Endodermal cell (in vitro differentiated cells): ENCODE measurements around the gene NAGS. TPM values are rescaled to one million over a fixed set of nuclear protein-coding genes. Genes with fewer than 3 reads are reported as not detected.

Experiments used
- DNase-seq: peaks from one replicate; pipeline ENCODE4 v3.0.0-alpha.2; 2017
- H3K27ac ChIP-seq: 2 replicates; pipeline ENCODE4 v1.5.1; 2013; ENCODE audit warnings: mild to moderate bottlenecking, low read depth, low read length, moderate library complexity
- H3K27me3 ChIP-seq: 2 replicates; pipeline ENCODE4 v1.6.1; 2013; ENCODE audit warnings: mild to moderate bottlenecking, low read length, moderate library complexity; ENCODE audit not compliant: insufficient read depth, control insufficient read depth, poor library complexity, severe bottlenecking
- H3K36me3 ChIP-seq: 2 replicates; pipeline ENCODE4 v1.7.0; 2013; ENCODE audit warnings: mild to moderate bottlenecking, low read length, moderate library complexity; ENCODE audit not compliant: control insufficient read depth, insufficient read depth
- H3K4me1 ChIP-seq: one replicate; pipeline ENCODE4 v1.7.0; 2013; ENCODE audit warnings: low read length; ENCODE audit not compliant: control insufficient read depth, insufficient read depth
- H3K4me3 ChIP-seq: 2 replicates; pipeline ENCODE4 v1.5.1; 2013; ENCODE audit warnings: mild to moderate bottlenecking, low read length, moderate library complexity
- H3K9ac ChIP-seq: 2 replicates; pipeline ENCODE4 v1.6.1; 2013; ENCODE audit warnings: mild to moderate bottlenecking, low read length, moderate library complexity; ENCODE audit not compliant: poor library complexity, severe bottlenecking; ENCODE audit errors: extremely low read depth
- H3K9me3 ChIP-seq: 2 replicates; pipeline ENCODE4 v1.6.1; 2013; ENCODE audit warnings: mild to moderate bottlenecking, low read length, moderate library complexity; ENCODE audit not compliant: control insufficient read depth
- H3K27ac Mint-ChIP-seq: 2 replicates; pipeline ENCODE4 v1.8.0; 2020; ENCODE audit warnings: mixed read lengths
- H3K27me3 Mint-ChIP-seq: 2 replicates; pipeline ENCODE4 v1.8.0; 2021; ENCODE audit warnings: mild to moderate bottlenecking, mixed read lengths; ENCODE audit not compliant: insufficient read depth
- H3K36me3 Mint-ChIP-seq: 2 replicates; pipeline ENCODE4 v1.8.0; 2020; ENCODE audit warnings: low read depth, mixed read lengths
- H3K4me1 Mint-ChIP-seq: 2 replicates; pipeline ENCODE4 v1.8.0; 2020; ENCODE audit warnings: mixed read lengths
- H3K4me3 Mint-ChIP-seq: 2 replicates; pipeline ENCODE4 v1.8.0; 2020; ENCODE audit warnings: mild to moderate bottlenecking, moderate library complexity, mixed read lengths
- H3K9me3 Mint-ChIP-seq: 2 replicates; pipeline ENCODE4 v1.8.0; 2020; ENCODE audit warnings: mild to moderate bottlenecking, mixed read lengths
- WGBS, 2 experiments: methylation state at CpG; one replicate each; pipeline versions ENCODE4 v1.1.5 to v1.1.7; 2013; ENCODE audit warnings: missing lambda C conversion rate in 2 of 2, mixed read lengths in 1 of 2; ENCODE audit not compliant: insufficient coverage in 1 of 2, insufficient read length in 1 of 2; 5-methylcytosine and 5-hydroxymethylcytosine counted together
- total RNA-seq, 2 donors: library from RNA; stranded (reverse); fragmentation: NEBNext Ultra II Directional in 1 of 2; extraction: Animal tissue kit (Norgen Biotek cat#: 25700) in 1 of 2; gene quantifications; 2 replicates in 1 of 2; 3 replicates in 1 of 2; pipeline ENCODE4 v1.2.1, GENCODE V29; 2021
- TF ChIP-seq, protein P1 (sequence below): fragments of 200-600 bp; sonication (generic); conservative IDR thresholded peaks from 2 replicates; pipeline ENCODE4 v1.5.0; 2021; ENCODE audit warnings: antibody characterized with exemption, mild to moderate bottlenecking

The NAGS gene
- total RNA-seq, 2 donors from 2014 or later, result 1.4 to 2.1 TPM

DNA sequence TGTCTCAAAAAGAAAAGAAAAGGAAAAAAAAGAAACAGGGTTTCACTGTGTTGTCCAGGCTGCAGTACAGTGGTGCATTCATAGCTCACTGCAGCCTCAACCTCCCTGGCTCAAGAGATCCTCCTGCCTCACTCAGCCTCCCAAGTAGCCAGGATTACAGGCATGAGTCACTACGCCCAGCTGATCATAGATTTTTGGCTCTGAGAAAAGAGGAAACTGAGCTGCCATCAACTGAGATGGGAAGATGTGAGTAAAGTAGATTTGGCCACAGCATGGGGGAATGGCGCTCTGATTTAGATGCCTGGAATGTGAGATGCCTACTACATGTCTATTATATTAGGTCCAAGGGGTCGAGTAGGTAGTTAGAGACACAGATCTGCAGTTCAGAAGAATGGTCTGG is 5.9 kb upstream of the NAGS start:
- peaks cover 38% of the 10 kb centered on the region for H3K27me3 Mint-ChIP-seq
- no peak overlapping the region for H3K9ac ChIP-seq
- H3K27me3 ChIP-seq, result peaks cover 21% of the 10 kb centered on the region
- H3K4me3 Mint-ChIP-seq, result no peak overlapping the region
- H3K27ac ChIP-seq, result no peak overlapping the region
- TF ChIP-seq, protein P1, sequence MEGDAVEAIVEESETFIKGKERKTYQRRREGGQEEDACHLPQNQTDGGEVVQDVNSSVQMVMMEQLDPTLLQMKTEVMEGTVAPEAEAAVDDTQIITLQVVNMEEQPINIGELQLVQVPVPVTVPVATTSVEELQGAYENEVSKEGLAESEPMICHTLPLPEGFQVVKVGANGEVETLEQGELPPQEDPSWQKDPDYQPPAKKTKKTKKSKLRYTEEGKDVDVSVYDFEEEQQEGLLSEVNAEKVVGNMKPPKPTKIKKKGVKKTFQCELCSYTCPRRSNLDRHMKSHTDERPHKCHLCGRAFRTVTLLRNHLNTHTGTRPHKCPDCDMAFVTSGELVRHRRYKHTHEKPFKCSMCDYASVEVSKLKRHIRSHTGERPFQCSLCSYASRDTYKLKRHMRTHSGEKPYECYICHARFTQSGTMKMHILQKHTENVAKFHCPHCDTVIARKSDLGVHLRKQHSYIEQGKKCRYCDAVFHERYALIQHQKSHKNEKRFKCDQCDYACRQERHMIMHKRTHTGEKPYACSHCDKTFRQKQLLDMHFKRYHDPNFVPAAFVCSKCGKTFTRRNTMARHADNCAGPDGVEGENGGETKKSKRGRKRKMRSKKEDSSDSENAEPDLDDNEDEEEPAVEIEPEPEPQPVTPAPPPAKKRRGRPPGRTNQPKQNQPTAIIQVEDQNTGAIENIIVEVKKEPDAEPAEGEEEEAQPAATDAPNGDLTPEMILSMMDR, result no peak
- H3K36me3 ChIP-seq, result no peaks in the 10 kb centered on the region
- 77 to 86% methylated on average over 3 of the region's 3 CpGs for WGBS, 2 experiments
- no peak overlapping the region for H3K4me3 ChIP-seq
- H3K9me3 Mint-ChIP-seq, result no peaks in the 10 kb centered on the region
- no peak overlapping the region for H3K27ac Mint-ChIP-seq
- no peaks in the 10 kb centered on the region for H3K9me3 ChIP-seq
- no peaks in the 10 kb centered on the region for H3K4me1 ChIP-seq
- peaks cover 4% of the 10 kb centered on the region for H3K4me1 Mint-ChIP-seq
- no peaks in the 10 kb centered on the region for H3K36me3 Mint-ChIP-seq
- DNase-seq, result no peak

DNA sequence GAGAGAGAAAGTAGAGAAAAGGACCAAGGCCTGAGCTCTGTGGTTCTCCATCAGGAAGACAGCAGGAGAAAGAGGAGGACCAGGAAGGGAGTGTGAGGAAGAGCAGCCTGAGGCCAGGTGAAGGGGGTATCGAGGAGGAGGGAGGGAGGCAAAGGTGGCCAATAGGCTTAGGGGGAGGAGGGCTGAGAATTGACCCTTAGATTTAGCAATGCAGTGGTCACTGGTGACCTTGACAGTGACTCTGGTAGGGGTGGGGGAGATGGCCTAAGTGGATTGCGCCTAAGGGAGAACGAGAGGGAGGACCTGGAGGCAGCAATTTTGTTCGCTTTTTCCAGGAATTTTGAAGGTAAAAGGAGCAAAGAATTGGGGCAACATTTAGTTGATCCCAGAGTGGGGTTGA is 5.4 kb upstream of the NAGS start:
- Mint-ChIP-seq H3K27me3 (peaks cover 43% of the 10 kb centered on the region), H3K4me1 (peaks cover 4% of the 10 kb centered on the region), H3K9me3 (no peaks in the 10 kb centered on the region), H3K4me3 (no peak overlapping the region), H3K36me3 (no peaks in the 10 kb centered on the region), H3K27ac (no peak overlapping the region)
- DNase-seq, result no peak
- H3K4me1 ChIP-seq, result no peaks in the 10 kb centered on the region
- H3K27me3 ChIP-seq, result peaks cover 26% of the 10 kb centered on the region
- H3K4me3 ChIP-seq, result no peak overlapping the region
- no peaks in the 10 kb centered on the region for H3K36me3 ChIP-seq
- H3K9me3 ChIP-seq, result no peaks in the 10 kb centered on the region
- H3K9ac ChIP-seq, result no peak overlapping the region
- no peak overlapping the region for H3K27ac ChIP-seq
- WGBS, 2 experiments, result 80 to 94% methylated on average over 3 to 4 of the region's 4 CpGs
- TF ChIP-seq, protein P1, result no peak

DNA sequence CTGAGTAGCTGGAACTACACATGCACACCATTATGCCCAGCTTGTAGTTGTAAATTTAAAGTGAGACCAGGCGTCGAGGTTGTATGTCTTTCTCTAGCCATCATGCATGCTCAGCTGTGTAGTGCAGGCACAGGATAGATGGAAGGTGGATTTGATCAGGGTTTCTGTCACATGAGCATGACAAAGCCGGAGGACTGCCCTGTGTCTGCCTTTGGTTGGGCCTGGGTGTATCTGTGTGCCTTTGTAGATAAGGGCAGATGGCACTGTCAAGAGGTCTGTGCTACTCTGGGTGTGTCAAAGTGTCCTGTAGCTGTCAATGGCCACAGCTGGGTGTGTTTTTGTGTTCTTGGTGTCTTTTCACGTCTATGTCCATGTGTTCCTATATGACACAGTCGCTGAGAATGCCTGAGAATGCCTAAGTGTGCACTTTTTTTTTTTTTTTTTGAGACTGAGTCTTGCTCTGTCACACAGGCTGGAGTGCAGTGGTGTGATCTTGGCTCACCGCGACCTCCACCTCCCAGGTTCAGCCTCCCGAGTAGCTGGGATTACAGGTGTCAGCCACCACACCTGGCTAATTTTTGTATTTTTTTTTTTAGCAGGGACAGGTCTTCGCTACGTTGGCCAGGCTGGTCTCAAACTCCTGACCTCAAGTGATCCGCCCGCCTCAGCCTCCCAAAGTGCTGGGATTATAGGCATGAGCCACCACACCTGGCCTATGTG is 4.1 kb upstream of the NAGS start:
- H3K36me3 Mint-ChIP-seq, result no peaks in the 10 kb centered on the region
- no peak overlapping the region for H3K4me3 Mint-ChIP-seq
- no peak overlapping the region for H3K27ac Mint-ChIP-seq
- no peaks in the 10 kb centered on the region for H3K9me3 Mint-ChIP-seq
- Histone ChIP-seq H3K4me3 (no peak overlapping the region), H3K9ac (no peak overlapping the region), H3K36me3 (no peaks in the 10 kb centered on the region), H3K27me3 (peaks cover 33% of the 10 kb centered on the region), H3K27ac (no peak overlapping the region), H3K4me1 (no peaks in the 10 kb centered on the region), H3K9me3 (no peaks in the 10 kb centered on the region)
- H3K4me1 Mint-ChIP-seq, result no peaks in the 10 kb centered on the region
- TF ChIP-seq, protein P1, result no peak
- H3K27me3 Mint-ChIP-seq, result peaks cover 47% of the 10 kb centered on the region
- WGBS, 2 experiments, result 93 to 94% methylated on average over 8 to 12 of the region's 12 CpGs
- no peak for DNase-seq
